ENCODE measurements around the gene MAD1L1.
"Not testable (repeated sequence)": the region's sequence is repeated elsewhere in the genome, so short reads cannot be mapped to it uniquely, and the experiment has no call there.

MAD1L1 gene

DNA sequence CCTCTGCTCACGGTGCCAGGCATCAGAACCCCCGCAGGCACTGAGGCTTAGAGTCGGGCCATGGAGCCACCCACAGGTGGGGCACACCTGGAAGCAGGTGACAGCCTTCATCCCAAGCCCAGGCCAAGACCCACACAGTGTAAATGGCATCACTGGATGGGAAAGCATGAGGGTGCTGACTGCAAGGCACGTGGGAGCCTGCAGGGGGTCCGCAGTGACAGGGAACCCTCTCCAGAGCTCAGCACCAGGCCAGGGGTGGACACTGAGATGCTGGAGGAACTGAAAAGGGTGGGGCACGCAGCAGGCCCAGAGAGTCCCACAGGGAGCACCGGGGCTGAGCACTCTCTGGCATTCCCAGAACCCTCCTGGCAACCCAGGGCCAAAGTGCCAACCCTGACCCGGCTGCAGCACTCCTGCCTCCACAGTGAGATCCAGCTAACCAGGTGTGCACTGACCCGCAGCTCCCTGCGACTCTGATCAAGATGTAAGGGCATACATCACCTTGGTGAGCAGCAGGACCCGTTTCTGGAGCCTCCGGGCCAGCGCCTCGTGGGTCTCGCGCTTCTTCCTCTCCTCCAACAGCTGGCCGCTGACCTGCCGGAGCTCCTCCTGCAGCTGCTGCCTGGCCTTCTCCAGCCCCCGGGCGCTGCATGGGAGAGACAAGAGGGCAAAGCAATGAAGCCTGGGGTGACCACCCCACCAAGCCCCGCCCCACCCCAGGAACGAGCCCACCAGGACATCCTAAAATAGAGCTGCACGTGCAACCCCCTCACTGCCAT is 163.9 kb downstream of the MAD1L1 start:
- Mint-ChIP-seq H3K4me3 (no peak overlapping the region), H3K4me1 (peaks cover 13% of the 10 kb centered on the region), H3K27ac (no peak overlapping the region), H3K27me3 (peaks cover 3% of the 10 kb centered on the region), H3K9me3 (no peaks in the 10 kb centered on the region), H3K36me3 (peaks cover 1% of the 10 kb centered on the region)
- DNase-seq: no peak
- CTCF ChIA-PET: interaction anchor here (1.2 kb wide), 1 partner anchor 382 kb away, joined by 3 read pairs; no protein-coding TSS in a partner anchor

- DNase-seq: peak; percentile 71
- CTCF ChIA-PET: no interaction called here
- peak overlapping the region; percentile 59 for H3K4me3 Mint-ChIP-seq
- peak overlapping the region; percentile 80 for H3K27ac Mint-ChIP-seq
- H3K4me1 Mint-ChIP-seq: peaks cover 26% of the 10 kb centered on the region
- H3K9me3 Mint-ChIP-seq: no peaks in the 10 kb centered on the region
- peaks cover 3% of the 10 kb centered on the region for H3K27me3 Mint-ChIP-seq
- peaks cover 6% of the 10 kb centered on the region for H3K36me3 Mint-ChIP-seq
Measured at GRCh38 chr7:2066251-2066919, 166.4 kb downstream of the MAD1L1 start.

DNA sequence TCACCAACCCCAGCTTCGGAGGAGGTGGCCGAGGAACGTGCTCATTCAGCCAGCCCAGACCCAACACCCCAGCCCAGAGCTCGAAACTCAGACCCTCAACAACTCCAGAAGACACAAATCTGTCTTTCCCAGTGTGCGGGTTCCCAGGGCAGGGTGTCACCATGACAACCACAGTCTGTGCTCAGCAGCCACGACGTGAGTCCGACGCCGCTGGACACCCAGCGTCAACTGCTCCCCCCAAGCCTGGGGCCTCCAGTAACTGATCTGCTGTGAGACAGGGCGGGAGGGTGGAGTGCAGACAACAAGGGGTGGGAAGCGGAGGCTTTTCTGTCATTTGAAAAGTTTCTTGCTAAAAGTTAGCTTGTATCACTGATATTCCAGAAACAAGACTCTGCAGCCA is 167.2 kb downstream of the MAD1L1 start:
- no peak for DNase-seq
- H3K9me3 Mint-ChIP-seq: peaks cover 4% of the 10 kb centered on the region
- no peak overlapping the region for H3K27ac Mint-ChIP-seq
- H3K4me3 Mint-ChIP-seq: no peak overlapping the region
- H3K36me3 Mint-ChIP-seq: peaks cover 10% of the 10 kb centered on the region
- H3K4me1 Mint-ChIP-seq: peaks cover 26% of the 10 kb centered on the region
- CTCF ChIA-PET: no interaction called here
- peaks cover 3% of the 10 kb centered on the region for H3K27me3 Mint-ChIP-seq

DNA sequence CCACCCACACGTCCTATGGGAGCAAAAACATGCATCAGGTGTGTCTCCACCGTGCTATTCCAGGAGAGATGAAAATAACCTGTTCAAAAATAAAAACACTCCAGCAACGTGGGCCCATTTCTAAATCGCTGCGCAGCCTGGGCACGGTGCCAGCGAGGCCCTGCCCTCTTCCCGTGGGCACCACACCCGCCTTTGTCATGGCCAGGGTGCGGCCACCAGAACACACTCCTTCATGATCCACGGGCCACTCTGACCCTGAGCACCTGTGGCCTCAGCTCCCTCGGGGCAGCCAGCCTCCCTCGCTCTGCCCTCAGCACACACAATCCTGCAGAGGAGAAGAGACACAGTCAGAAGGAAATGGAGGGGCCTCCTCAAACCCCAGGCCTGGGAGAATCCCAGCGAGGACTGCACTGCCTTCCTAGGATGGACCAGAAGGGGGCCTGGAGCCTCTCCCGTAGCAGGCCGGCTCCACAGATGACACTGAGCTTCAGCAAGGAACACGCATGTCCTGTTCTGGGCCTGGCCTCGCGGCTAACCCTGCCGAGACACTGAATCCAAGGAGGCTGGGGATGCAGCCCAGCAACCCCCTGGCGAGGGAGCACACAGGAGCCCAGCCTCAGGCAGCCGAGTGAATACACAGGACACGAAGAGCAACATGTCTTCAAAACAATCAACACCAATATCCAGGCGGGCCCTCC is 169.0 kb downstream of the MAD1L1 start:
- Mint-ChIP-seq H3K36me3 (peaks cover 23% of the 10 kb centered on the region), H3K27ac (no peak overlapping the region), H3K4me1 (peaks cover 26% of the 10 kb centered on the region), H3K4me3 (no peak overlapping the region), H3K27me3 (no peaks in the 10 kb centered on the region), H3K9me3 (peaks cover 13% of the 10 kb centered on the region)
- CTCF ChIA-PET: no interaction called here
- DNase-seq: no peak

GRCh38 chr7:2062648-2063047 is 170.1 kb downstream of the MAD1L1 start:
- Mint-ChIP-seq H3K27me3 (no peaks in the 10 kb centered on the region), H3K36me3 (peaks cover 24% of the 10 kb centered on the region), H3K9me3 (peaks cover 13% of the 10 kb centered on the region), H3K27ac (no peak overlapping the region), H3K4me1 (peaks cover 26% of the 10 kb centered on the region), H3K4me3 (no peak overlapping the region)
- CTCF ChIA-PET: no interaction called here
- DNase-seq: no peak

- peaks cover 26% of the 10 kb centered on the region for H3K36me3 Mint-ChIP-seq
- CTCF ChIA-PET: no interaction called here
- H3K27ac Mint-ChIP-seq: no peak overlapping the region
- no peaks in the 10 kb centered on the region for H3K27me3 Mint-ChIP-seq
- DNase-seq: no peak
- H3K4me3 Mint-ChIP-seq: no peak overlapping the region
- peaks cover 17% of the 10 kb centered on the region for H3K4me1 Mint-ChIP-seq
- H3K9me3 Mint-ChIP-seq: peaks cover 13% of the 10 kb centered on the region
Measured at GRCh38 chr7:2060701-2061100, 172.0 kb downstream of the MAD1L1 start.

DNA sequence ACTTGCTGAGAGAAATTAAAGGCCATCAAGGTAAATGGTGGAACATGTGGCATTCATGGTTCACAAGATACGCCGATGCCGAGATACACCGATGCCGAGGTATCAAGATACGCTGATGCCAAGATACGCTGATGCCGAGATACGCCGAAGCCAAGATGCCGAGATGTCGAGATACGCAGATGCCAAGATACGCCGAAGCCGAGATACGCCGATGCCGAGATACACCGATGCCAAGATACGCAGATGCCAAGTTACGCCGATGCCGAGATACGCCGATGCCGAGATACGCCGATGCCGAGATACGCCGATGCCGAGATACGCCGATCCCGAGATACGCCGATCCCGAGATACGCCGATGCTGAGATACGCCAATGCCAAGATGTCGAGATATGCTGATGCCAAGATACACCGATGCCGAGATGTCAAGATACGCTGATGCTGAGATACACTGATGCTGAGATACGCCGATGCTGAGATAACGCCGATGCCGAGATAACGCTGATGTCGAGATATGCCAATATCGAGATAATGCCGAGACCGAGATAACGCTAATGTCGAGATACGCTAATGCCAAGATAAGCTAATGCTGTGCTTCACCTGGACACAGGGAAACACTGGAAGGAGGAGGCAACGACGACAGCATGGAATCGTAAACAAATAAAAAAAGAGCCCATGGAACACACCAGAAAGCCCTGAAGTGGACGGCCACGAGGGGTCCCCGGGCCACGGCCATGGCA is 172.6 kb downstream of the MAD1L1 start:
- Mint-ChIP-seq H3K36me3 (peaks cover 26% of the 10 kb centered on the region), H3K4me1 (peaks cover 17% of the 10 kb centered on the region), H3K4me3 (no peak overlapping the region), H3K27me3 (no peaks in the 10 kb centered on the region), H3K27ac (no peak overlapping the region), H3K9me3 (peaks cover 13% of the 10 kb centered on the region)
- no peak for DNase-seq
- CTCF ChIA-PET: no interaction called here

DNA sequence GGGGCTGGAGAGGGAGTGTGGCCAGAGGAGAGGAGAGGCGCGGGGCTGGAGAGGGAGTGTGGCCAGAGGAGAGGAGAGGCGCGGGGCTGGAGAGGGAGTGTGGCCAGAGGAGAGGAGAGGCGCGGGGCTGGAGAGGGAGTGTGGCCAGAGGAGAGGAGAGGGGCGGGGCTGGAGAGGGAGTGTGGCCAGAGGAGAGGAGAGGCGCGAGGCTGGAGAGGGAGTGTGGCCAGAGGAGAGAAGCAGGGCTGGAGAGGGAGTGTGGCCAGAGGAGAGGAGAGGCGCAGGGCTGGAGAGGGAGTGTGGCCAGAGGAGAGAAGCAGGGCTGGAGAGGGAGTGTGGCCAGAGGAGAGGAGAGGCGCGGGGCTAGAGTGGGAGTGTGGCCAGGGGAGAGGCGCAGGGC is 174.5 kb downstream of the MAD1L1 start:
- H3K27ac Mint-ChIP-seq, H3K27me3 Mint-ChIP-seq, H3K4me1 Mint-ChIP-seq, CTCF ChIA-PET, DNase-seq, H3K4me3 Mint-ChIP-seq: not testable (repeated sequence)
- Mint-ChIP-seq H3K36me3 (peaks cover 23% of the 10 kb centered on the region), H3K9me3 (peaks cover 13% of the 10 kb centered on the region)

- no peak for DNase-seq
- H3K27ac Mint-ChIP-seq: no peak overlapping the region
- H3K36me3 Mint-ChIP-seq: peaks cover 19% of the 10 kb centered on the region
- peaks cover 4% of the 10 kb centered on the region for H3K4me1 Mint-ChIP-seq
- peaks cover 13% of the 10 kb centered on the region for H3K9me3 Mint-ChIP-seq
- H3K27me3 Mint-ChIP-seq: no peaks in the 10 kb centered on the region
- no peak overlapping the region for H3K4me3 Mint-ChIP-seq
- CTCF ChIA-PET: no interaction called here
Measured at GRCh38 chr7:2055956-2056355, 176.8 kb downstream of the MAD1L1 start.

DNA sequence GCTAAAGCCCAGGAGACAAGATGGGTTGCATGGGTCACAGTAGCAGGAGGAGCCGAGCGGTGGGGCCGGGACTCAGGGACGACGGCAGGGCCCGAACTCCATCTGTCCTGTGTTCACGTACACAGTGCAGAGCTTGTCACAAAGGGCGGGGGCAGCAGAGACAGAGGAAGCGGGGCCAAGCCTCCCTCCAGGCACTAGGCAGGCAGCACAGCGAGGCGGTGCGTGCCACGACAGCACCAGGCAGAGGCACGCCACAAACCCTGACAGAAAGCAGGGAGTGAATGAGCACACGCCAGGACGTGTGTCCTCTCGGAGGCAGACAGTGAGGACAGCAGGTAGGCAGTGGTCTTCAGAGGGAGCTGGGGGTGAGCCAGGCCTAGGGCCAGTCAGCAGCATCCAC is 177.8 kb downstream of the MAD1L1 start:
- Mint-ChIP-seq H3K4me3 (no peak overlapping the region), H3K36me3 (peaks cover 11% of the 10 kb centered on the region)
- CTCF ChIA-PET: no interaction called here

GRCh38 chr7:2053395-2053794 is 179.3 kb downstream of the MAD1L1 start:
- H3K27me3 Mint-ChIP-seq: no peaks in the 10 kb centered on the region
- H3K9me3 Mint-ChIP-seq: no peaks in the 10 kb centered on the region
- CTCF ChIA-PET: no interaction called here
- peaks cover 3% of the 10 kb centered on the region for H3K36me3 Mint-ChIP-seq
- H3K4me1 Mint-ChIP-seq: peaks cover 17% of the 10 kb centered on the region
- no peak overlapping the region for H3K4me3 Mint-ChIP-seq
- no peak for DNase-seq
- no peak overlapping the region for H3K27ac Mint-ChIP-seq

More for the DNA sequence above, 177.8 kb downstream of the MAD1L1 start:
- DNase-seq: no peak
- peaks cover 5% of the 10 kb centered on the region for H3K9me3 Mint-ChIP-seq
- H3K27me3 Mint-ChIP-seq: no peaks in the 10 kb centered on the region
- H3K27ac Mint-ChIP-seq: no peak overlapping the region
- peaks cover 13% of the 10 kb centered on the region for H3K4me1 Mint-ChIP-seq

- CTCF ChIA-PET: no interaction called here
- no peak for DNase-seq
- H3K4me3 Mint-ChIP-seq: no peak overlapping the region
- H3K36me3 Mint-ChIP-seq: peaks cover 2% of the 10 kb centered on the region
- H3K27me3 Mint-ChIP-seq: no peaks in the 10 kb centered on the region
- H3K9me3 Mint-ChIP-seq: no peaks in the 10 kb centered on the region
- H3K4me1 Mint-ChIP-seq: peaks cover 17% of the 10 kb centered on the region
- H3K27ac Mint-ChIP-seq: no peak overlapping the region
Measured at GRCh38 chr7:2052657-2053048, 180.1 kb downstream of the MAD1L1 start.

DNA sequence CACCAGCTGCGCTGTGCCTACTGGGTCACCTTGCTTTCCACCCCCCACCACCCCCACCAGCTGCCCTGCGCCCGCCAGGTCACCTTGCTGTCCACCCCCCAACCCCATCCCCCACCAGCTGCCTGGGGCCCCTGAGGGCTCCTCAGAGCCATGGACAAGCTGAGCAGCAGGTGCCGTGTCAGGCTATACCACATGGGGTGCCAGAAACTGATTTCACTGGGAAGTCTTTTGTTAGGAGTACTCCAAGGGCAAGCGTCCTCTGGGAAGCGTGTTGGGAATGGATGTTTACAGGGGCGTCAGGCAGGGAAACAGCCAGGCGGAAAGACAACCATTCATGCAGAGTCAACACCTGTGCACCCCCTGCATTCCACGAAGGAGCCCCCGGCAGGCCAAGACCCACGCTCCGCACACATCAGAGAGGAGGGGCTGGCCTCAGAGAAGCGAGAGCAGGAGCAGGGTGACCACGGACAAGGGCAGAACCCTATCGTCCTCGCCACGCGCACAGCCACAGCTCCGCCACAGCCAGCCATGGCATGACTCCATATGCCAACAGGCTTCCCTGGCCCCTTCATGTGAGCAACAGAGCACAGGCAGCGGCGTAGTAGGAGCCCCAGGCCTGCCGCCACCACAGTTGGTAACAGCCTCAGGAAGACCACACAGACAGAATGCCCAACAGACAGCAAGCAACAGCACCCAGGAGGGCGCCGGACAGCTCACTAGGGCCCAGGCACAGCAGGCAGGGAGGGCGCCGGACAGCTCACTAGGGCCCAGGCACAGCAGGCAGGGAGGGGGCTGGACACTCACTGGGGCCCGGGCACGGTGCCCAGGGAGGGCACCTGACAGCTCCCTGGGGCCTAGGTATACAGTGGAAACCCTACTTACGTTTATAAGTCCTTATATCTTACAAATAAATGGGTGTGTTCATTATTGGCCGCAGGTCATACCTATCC is 180.8 kb downstream of the MAD1L1 start:
- Mint-ChIP-seq H3K27me3 (no peaks in the 10 kb centered on the region), H3K4me1 (peaks cover 17% of the 10 kb centered on the region), H3K9me3 (no peaks in the 10 kb centered on the region), H3K27ac (no peak overlapping the region), H3K36me3 (no peaks in the 10 kb centered on the region), H3K4me3 (no peak overlapping the region)
- no peak for DNase-seq
- CTCF ChIA-PET: no interaction called here
